ENCODE data around the gene LLGL1. TPM values are rescaled to one million over a fixed set of nuclear protein-coding genes. Genes with fewer than 3 reads are reported as not detected.

LLGL1 gene
- total and polyA plus RNA-seq, 2 donors (not counting 3 experiments of a cell fraction or from before 2014, with no cell fraction given) = 34.9 to 47.1 TPM

DNA sequence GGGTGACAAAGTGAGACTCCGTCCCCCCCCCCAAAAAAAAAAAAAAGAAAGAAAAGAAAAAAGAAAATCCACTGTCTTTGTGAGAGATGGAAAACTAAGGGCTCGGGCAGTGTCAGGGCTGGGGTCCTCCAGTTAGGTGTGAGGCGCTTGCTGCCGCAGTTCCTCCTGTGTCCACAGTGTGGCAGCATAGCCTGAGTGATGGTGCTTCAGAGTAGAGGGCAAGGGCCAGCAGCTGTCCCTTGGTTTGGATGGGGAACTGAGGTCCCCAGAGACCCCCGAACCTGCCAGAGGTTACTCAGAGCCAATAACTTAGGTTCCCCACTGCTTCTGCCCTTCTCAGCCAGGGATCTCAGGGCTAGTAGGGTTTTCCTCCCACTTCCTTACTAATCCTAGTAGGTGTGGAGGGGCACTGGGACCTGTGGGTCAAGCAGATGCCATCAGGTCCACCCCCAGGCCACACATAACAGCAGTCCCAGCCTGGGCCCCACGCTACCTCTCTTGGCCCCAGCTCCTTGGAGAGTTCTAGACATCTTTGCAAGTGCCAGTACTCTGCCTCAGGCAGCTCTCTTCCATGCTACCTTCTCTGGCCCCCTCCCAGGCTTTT lies 7.9 kb upstream of the LLGL1 start:
- dilution Hi-C loops (cut with MboI; ENCODE audit: extremely low pct_ligation_motif_present, low sequenced_read_pairs) (no loop called here), intact Hi-C loops (cut with micrococcal nuclease) (loop anchor here (1.0 to 5.0 kb wide), 2 partner anchors 44 to 75 kb away; no protein-coding TSS in a partner anchor)
- Histone ChIP-seq H3K4me1 (ENCODE audit: control insufficient read depth, extremely low read depth, insufficient read depth, low read length) (peaks cover 7% of the 10 kb centered on the region), H3K9ac (replicated peaks; ENCODE audit: extremely low read depth, insufficient read depth, low read length) (no peak overlapping the region), H3K27me3 (ENCODE audit: control insufficient read depth in 2 of 2, insufficient read depth in 2 of 2, low read length in 2 of 2) (no peaks in the 10 kb centered on the region), H3K9me3 (replicated peaks; ENCODE audit: control insufficient read depth, insufficient read depth, low read length) (no peaks in the 10 kb centered on the region), H4K20me1 (replicated peaks; ENCODE audit: control insufficient read depth, extremely low read depth, insufficient read depth, low read length) (no peaks in the 10 kb centered on the region), H3K36me3 (ENCODE audit: control insufficient read depth in 2 of 2, extremely low read depth in 1 of 2, insufficient read depth in 2 of 2, low read length in 2 of 2) (no peaks in the 10 kb centered on the region), H3K27ac (ENCODE audit: insufficient read depth, low read depth, low read length) (no peak overlapping the region), H3K9me1 (replicated peaks; ENCODE audit: control insufficient read depth, extremely low read depth, insufficient read depth, low read length) (no peaks in the 10 kb centered on the region), H3K4me3 (replicated peaks in 1 of 3; ENCODE audit: insufficient read depth in 1 of 3, low read depth in 1 of 3, low read length in 3 of 3) (no peak overlapping the region), H3K79me2 (ENCODE audit: control insufficient read depth, insufficient read depth, low read length) (no peaks in the 10 kb centered on the region), H3K4me2 (ENCODE audit: insufficient read depth, low read length) (no peak overlapping the region), H2AFZ (ENCODE audit: low read depth, low read length) (no peak overlapping the region)
- BruUV-seq (replicated peaks) = no TSS peak
- TF ChIP-seq, protein P1, sequence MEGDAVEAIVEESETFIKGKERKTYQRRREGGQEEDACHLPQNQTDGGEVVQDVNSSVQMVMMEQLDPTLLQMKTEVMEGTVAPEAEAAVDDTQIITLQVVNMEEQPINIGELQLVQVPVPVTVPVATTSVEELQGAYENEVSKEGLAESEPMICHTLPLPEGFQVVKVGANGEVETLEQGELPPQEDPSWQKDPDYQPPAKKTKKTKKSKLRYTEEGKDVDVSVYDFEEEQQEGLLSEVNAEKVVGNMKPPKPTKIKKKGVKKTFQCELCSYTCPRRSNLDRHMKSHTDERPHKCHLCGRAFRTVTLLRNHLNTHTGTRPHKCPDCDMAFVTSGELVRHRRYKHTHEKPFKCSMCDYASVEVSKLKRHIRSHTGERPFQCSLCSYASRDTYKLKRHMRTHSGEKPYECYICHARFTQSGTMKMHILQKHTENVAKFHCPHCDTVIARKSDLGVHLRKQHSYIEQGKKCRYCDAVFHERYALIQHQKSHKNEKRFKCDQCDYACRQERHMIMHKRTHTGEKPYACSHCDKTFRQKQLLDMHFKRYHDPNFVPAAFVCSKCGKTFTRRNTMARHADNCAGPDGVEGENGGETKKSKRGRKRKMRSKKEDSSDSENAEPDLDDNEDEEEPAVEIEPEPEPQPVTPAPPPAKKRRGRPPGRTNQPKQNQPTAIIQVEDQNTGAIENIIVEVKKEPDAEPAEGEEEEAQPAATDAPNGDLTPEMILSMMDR (IDR thresholded peaks at IDR 0.05; ENCODE audit: extremely low read depth in 1 of 2, insufficient read depth in 1 of 2, low read depth in 1 of 2, low read length in 2 of 2) = peak; percentile 82 to 95
- TF ChIP-seq JUN (IDR thresholded peaks at IDR 0.05; ENCODE audit: borderline replicate concordance, insufficient read depth, insufficient read length, low read depth) = no peak
- CTCF ChIA-PET = interaction anchor here (0.6 to 2.6 kb wide), 21 partner anchors 9 to 341 kb away, joined by 3 to 13 read pairs (median 4); partner anchors contain the start of gene ALKBH5
- FAIRE-seq (peak; percentile 75), DNase-seq (ENCODE audit: low read depth, low spot score) (peak; percentile 63)
- POLR2A ChIA-PET = no interaction called here

DNA sequence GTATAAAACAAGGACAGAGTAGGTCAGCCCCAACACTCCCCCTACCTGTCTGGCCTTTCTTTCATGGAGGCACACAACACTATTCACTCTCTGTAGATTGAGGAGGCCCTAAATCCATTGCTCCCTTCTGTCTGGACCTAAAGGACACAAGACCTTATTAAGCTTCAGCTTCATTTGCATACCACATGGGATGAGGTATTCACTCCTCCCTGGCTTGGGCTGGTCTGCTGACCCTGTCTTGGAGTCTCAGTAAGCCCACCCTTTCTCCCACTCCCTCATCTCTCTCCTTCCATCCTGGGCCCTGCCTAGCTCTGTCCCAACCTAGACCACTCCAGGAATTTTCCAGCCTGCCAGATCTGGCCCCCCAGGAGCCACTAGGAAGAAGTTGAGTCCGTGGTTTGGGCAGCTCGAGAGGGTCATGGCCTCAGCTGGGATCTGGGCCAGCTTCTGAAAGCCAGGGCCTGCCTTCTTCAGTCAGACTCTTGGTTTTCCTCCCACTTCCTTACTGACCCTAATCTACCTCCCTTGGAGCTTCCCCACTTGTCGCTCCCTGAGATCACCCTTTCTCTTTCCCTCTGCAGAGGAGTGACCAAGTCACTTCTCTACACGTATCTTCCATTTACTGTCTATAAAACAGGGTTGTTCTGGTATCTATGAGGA lies 6.5 kb upstream of the LLGL1 start:
- peak; percentile 24 for DNase-seq (ENCODE audit: low read depth, low spot score)
- dilution Hi-C loops (cut with MboI; ENCODE audit: extremely low pct_ligation_motif_present, low sequenced_read_pairs) (no loop called here), intact Hi-C loops (cut with micrococcal nuclease) (loop anchor here (1.0 to 5.0 kb wide), 2 partner anchors 9 to 77 kb away; no protein-coding TSS in a partner anchor)
- ChIA-PET POLR2A (interaction anchor here (0.9 kb wide), 1 partner anchor 27 kb away, joined by 3 read pairs; no protein-coding TSS in a partner anchor), CTCF (interaction anchor here (0.7 to 2.6 kb wide), 6 partner anchors 10 to 35 kb away, joined by 3 to 10 read pairs (median 6); partner anchors contain the start of gene ALKBH5)
- no TSS peak for BruUV-seq (replicated peaks)
- H3K4me1 ChIP-seq (ENCODE audit: control insufficient read depth, extremely low read depth, insufficient read depth, low read length) = peaks cover 7% of the 10 kb centered on the region
- no peaks in the 10 kb centered on the region for H3K9me1 ChIP-seq (replicated peaks; ENCODE audit: control insufficient read depth, extremely low read depth, insufficient read depth, low read length)
- H3K4me3 ChIP-seq (replicated peaks in 1 of 3; ENCODE audit: insufficient read depth in 1 of 3, low read depth in 1 of 3, low read length in 3 of 3) = no peak overlapping the region
- no peak overlapping the region for H3K4me2 ChIP-seq (ENCODE audit: insufficient read depth, low read length)
- H3K36me3 ChIP-seq (ENCODE audit: control insufficient read depth in 2 of 2, extremely low read depth in 1 of 2, insufficient read depth in 2 of 2, low read length in 2 of 2) = no peaks in the 10 kb centered on the region
- no peak overlapping the region for H3K27ac ChIP-seq (ENCODE audit: insufficient read depth, low read depth, low read length)
- no peaks in the 10 kb centered on the region for H3K9me3 ChIP-seq (replicated peaks; ENCODE audit: control insufficient read depth, insufficient read depth, low read length)
- FAIRE-seq = peak; percentile 71
- TF ChIP-seq GATA2 (IDR thresholded peaks at IDR 0.05; ENCODE audit: insufficient read depth, insufficient read length, low read depth, low read length) (no peak), POLR2AphosphoS5 (IDR thresholded peaks at IDR 0.05; ENCODE audit: insufficient read depth, low read depth, low read length) (no peak), FOS (IDR thresholded peaks at IDR 0.05; ENCODE audit: borderline replicate concordance, insufficient read depth, low read length) (no peak), EZH2 (IDR thresholded peaks at IDR 0.05; ENCODE audit: borderline replicate concordance, low read depth, low read length, severe bottlenecking) (no peak), MYC (IDR thresholded peaks at IDR 0.05; ENCODE audit: low read depth, low read length) (no peak), JUN (IDR thresholded peaks at IDR 0.05; ENCODE audit: borderline replicate concordance, insufficient read depth, insufficient read length, low read depth) (no peak), POLR2A (IDR thresholded peaks at IDR 0.05; ENCODE audit: low read depth, low read length) (no peak)
- TF ChIP-seq, protein P2, sequence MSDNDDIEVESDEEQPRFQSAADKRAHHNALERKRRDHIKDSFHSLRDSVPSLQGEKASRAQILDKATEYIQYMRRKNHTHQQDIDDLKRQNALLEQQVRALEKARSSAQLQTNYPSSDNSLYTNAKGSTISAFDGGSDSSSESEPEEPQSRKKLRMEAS (IDR thresholded peaks at IDR 0.05; ENCODE audit: insufficient read depth, insufficient read length) = no peak
- TF ChIP-seq, protein P1 (IDR thresholded peaks at IDR 0.05; ENCODE audit: extremely low read depth in 1 of 2, insufficient read depth in 1 of 2, low read depth in 1 of 2, low read length in 2 of 2) = no peak
- no peak overlapping the region for H3K9ac ChIP-seq (replicated peaks; ENCODE audit: extremely low read depth, insufficient read depth, low read length)
- no peaks in the 10 kb centered on the region for H4K20me1 ChIP-seq (replicated peaks; ENCODE audit: control insufficient read depth, extremely low read depth, insufficient read depth, low read length)
- no peaks in the 10 kb centered on the region for H3K27me3 ChIP-seq (ENCODE audit: control insufficient read depth in 2 of 2, insufficient read depth in 2 of 2, low read length in 2 of 2)
- H2AFZ ChIP-seq (ENCODE audit: low read depth, low read length) = no peak overlapping the region
- no peaks in the 10 kb centered on the region for H3K79me2 ChIP-seq (ENCODE audit: control insufficient read depth, insufficient read depth, low read length)
